ENCODE results near the gene IL11. TPM values are rescaled to one million over a fixed set of nuclear protein-coding genes. Genes with fewer than 3 reads are reported as not detected.

The IL11 gene
- total and polyA plus RNA-seq, 2 of the 8 experiments (the other 6 are each of a cell fraction or from before 2014, with no cell fraction given) = 1.7 to 2.8 TPM

GRCh38 chr19:55402509-55402908 lies 32.2 kb upstream of the IL11 start:
- CTCF ChIA-PET (ENCODE audit: partially characterized antibody) = interaction anchor here (0.8 to 5.6 kb wide), 5 partner anchors 13 to 61 kb away, joined by 3 to 39 read pairs (median 5); no protein-coding TSS in a partner anchor
- Histone ChIP-seq H2BK120ac (replicated peaks; ENCODE audit: low read depth, low read length) (no peak overlapping the region), H4K91ac (replicated peaks; ENCODE audit: insufficient read length, low read length) (no peak overlapping the region), H4K8ac (ENCODE audit: extremely low read depth, insufficient read depth, low read length) (no peak overlapping the region), H3K23me2 (ENCODE audit: low read depth, low read length) (peaks cover 13% of the 10 kb centered on the region), H3K18ac (ENCODE audit: extremely low read depth, low read length) (no peak overlapping the region), H2AFZ (ENCODE audit: low read length) (no peak overlapping the region), H3K79me1 (ENCODE audit: low read depth, low read length) (peaks cover 13% of the 10 kb centered on the region), H3K27ac (ENCODE audit: low read depth, low read length) (no peak overlapping the region), H2BK12ac (ENCODE audit: low read depth, low read length) (no peak overlapping the region), H4K20me1 (replicated peaks in 1 of 2; ENCODE audit: control insufficient read depth in 1 of 2, insufficient read depth in 2 of 2, low read length in 2 of 2) (peaks cover 39 to 42% of the 10 kb centered on the region in 2 experiments), H3K9ac (replicated peaks in 1 of 4; ENCODE audit: extremely low read depth in 1 of 4, low read depth in 3 of 4, low read length in 3 of 4) (no peak overlapping the region), H3K4me2 (ENCODE audit: insufficient read depth in 1 of 2, low read depth in 2 of 2, low read length in 2 of 2) (no peak overlapping the region), H2BK20ac (ENCODE audit: low read length) (no peak overlapping the region), H3K4me1 (replicated peaks in 1 of 4; ENCODE audit: control insufficient read depth in 3 of 4, insufficient read depth in 4 of 4, low read length in 3 of 4) (peaks cover 0 to 15% (median 8%) of the 10 kb centered on the region in 4 experiments; a peak in 6 of 7 replicates), H3K56ac (replicated peaks; ENCODE audit: insufficient read length, low read depth, low read length) (no peak overlapping the region), H3K14ac (ENCODE audit: insufficient read length) (no peak overlapping the region), H3K4me3 (ENCODE audit: extremely low read depth in 1 of 4, insufficient read depth in 2 of 4, low read depth in 3 of 4, low read length in 4 of 4) (no peak overlapping the region), H2BK5ac (ENCODE audit: low read depth, low read length) (no peak overlapping the region), H3K27me3 (replicated peaks in 1 of 4; ENCODE audit: control insufficient read depth in 3 of 4, extremely low read depth in 1 of 4, insufficient read depth in 3 of 4, low read length in 3 of 4) (no peaks in the 10 kb centered on the region), H4K5ac (ENCODE audit: insufficient read length, low read depth, low read length) (no peak overlapping the region), H3K4ac (replicated peaks; ENCODE audit: insufficient read length, low read depth, low read length) (no peak overlapping the region), H2AK5ac (ENCODE audit: low read depth, low read length) (no peak overlapping the region), H3K36me3 (ENCODE audit: control insufficient read depth in 2 of 4, insufficient read depth in 4 of 4, low read length in 3 of 4) (peaks cover 27 to 63% (median 50%) of the 10 kb centered on the region in 4 experiments), H3K9me3 (ENCODE audit: insufficient read depth in 2 of 2, low read depth in 1 of 2, low read length in 1 of 2) (no peaks in the 10 kb centered on the region), H3K23ac (ENCODE audit: insufficient read length) (no peak overlapping the region), H2BK15ac (ENCODE audit: low read length) (no peak overlapping the region), H3K79me2 (ENCODE audit: control insufficient read depth in 1 of 2, insufficient read depth in 2 of 2, low read length in 2 of 2) (peaks cover 12 to 33% of the 10 kb centered on the region in 2 experiments)
- WGBS, 2 experiments (ENCODE audit: extremely low coverage in 1 of 2, insufficient coverage in 1 of 2, insufficient read length in 1 of 2, insufficient replicate concordance in 2 of 2, low coverage in 1 of 2, low lambda C conversion rate in 2 of 2, missing lambda C conversion rate in 1 of 2) = 76% methylated on average over 2 of the region's 2 CpGs; no CpG with 5 or more reads in 1 of the 2 experiments
- TF ChIP-seq SIN3A (conservative IDR thresholded peaks at IDR 0.05 in 1 of 2, IDR thresholded peaks at IDR 0.05 in 1 of 2; ENCODE audit: low read depth in 1 of 2, low read length in 2 of 2) (no peak), E2F6 (IDR thresholded peaks at IDR 0.05) (no peak), CHD2 (IDR thresholded peaks at IDR 0.05; ENCODE audit: low read length) (no peak), NRF1 (IDR thresholded peaks at IDR 0.05; ENCODE audit: low read depth, low read length) (no peak), POU5F1 (IDR thresholded peaks at IDR 0.05; ENCODE audit: low read depth, low read length) (no peak), CREB1 (IDR thresholded peaks at IDR 0.05) (no peak), MAX (IDR thresholded peaks at IDR 0.05) (no peak), SAP30 (IDR thresholded peaks at IDR 0.05; ENCODE audit: insufficient read depth, insufficient replicate concordance, low read length) (no peak), YY1 (IDR thresholded peaks at IDR 0.05; ENCODE audit: low read depth, low read length) (no peak), RAD21 (IDR thresholded peaks at IDR 0.05 in 1 of 2, conservative IDR thresholded peaks at IDR 0.05 in 1 of 2; ENCODE audit: low read depth in 2 of 2, low read length in 2 of 2) (no peak)
- DNase-seq (ENCODE audit: low read depth in 1 of 2, low spot score in 2 of 2) = no peak
- POLR2A ChIA-PET (ENCODE audit: partially characterized antibody) = interaction anchor here (0.8 to 34.6 kb wide), 12 partner anchors 8 to 313 kb away, joined by 3 to 874 read pairs (median 3); partner anchors contain the start of genes RPL28, SSC5D, TMEM238 and UBE2S
- no peak for FAIRE-seq
